ENCODE measurements around the gene GALR3.

Gene GALR3

GRCh38 chr22:37822079-37822833, 926 bp upstream of the GALR3 start:
- no peak for DNase-seq (ENCODE audit: low read depth in 3 of 3)

- DNase-seq (ENCODE audit: low read depth in 3 of 3): no peak
Observed at GRCh38 chr22:37824674-37825641, 1.8 kb downstream of the GALR3 start.

- DNase-seq (ENCODE audit: low read depth in 3 of 3): no peak
Observed at GRCh38 chr22:37827056-37827455, 3.9 kb downstream of the GALR3 start.

- no peak for DNase-seq (ENCODE audit: low read depth in 3 of 3)
Observed at GRCh38 chr22:37830093-37830842, 7.1 kb downstream of the GALR3 start.

- no peak for DNase-seq (ENCODE audit: low read depth in 3 of 3)
Observed at GRCh38 chr22:37831472-37831871, 8.3 kb downstream of the GALR3 start.

- DNase-seq (ENCODE audit: low read depth in 3 of 3): no peak
Observed at GRCh38 chr22:37832022-37832857, 9.1 kb downstream of the GALR3 start.

- DNase-seq (ENCODE audit: low read depth in 3 of 3): no peak
Observed at GRCh38 chr22:37842015-37842793, 19.0 kb downstream of the GALR3 start.

- DNase-seq (ENCODE audit: low read depth in 3 of 3): peak in 1 of 3 donors; percentile 44
Observed at GRCh38 chr22:37843741-37844089, 20.5 kb downstream of the GALR3 start.

- no peak for DNase-seq (ENCODE audit: low read depth in 3 of 3)
Observed at GRCh38 chr22:37844904-37845329, 21.7 kb downstream of the GALR3 start.

- no peak for DNase-seq (ENCODE audit: low read depth in 3 of 3)
Observed at GRCh38 chr22:37846433-37846832, 23.3 kb downstream of the GALR3 start.

- DNase-seq (ENCODE audit: low read depth in 3 of 3): no peak
Observed at GRCh38 chr22:37848587-37849088, 25.5 kb downstream of the GALR3 start.

GRCh38 chr22:37849089-37849751, 26.0 kb downstream of the GALR3 start, which contains the start of gene EIF3L:
TSS of gene EIF3L (plus strand) at chr22:37849419. CDS start at chr22:37849450, 31 bp downstream.
- peak; percentile 80 to 83 (median 83) for DNase-seq (ENCODE audit: low read depth in 3 of 3)

- no peak for DNase-seq (ENCODE audit: low read depth in 3 of 3)
Observed at GRCh38 chr22:37850801-37851200, 27.6 kb downstream of the GALR3 start.

- DNase-seq (ENCODE audit: low read depth in 3 of 3): no peak
Observed at GRCh38 chr22:37852418-37852817, 29.2 kb downstream of the GALR3 start.

GRCh38 chr22:37854946-37855345, 31.8 kb downstream of the GALR3 start:
- DNase-seq (ENCODE audit: low read depth in 3 of 3): no peak

GRCh38 chr22:37855462-37855861, 32.3 kb downstream of the GALR3 start:
- no peak for DNase-seq (ENCODE audit: low read depth in 3 of 3)

- no peak for DNase-seq (ENCODE audit: low read depth in 3 of 3)
Observed at GRCh38 chr22:37860796-37861421, 37.7 kb downstream of the GALR3 start.

GRCh38 chr22:37862570-37863325, 39.6 kb downstream of the GALR3 start:
- no peak for DNase-seq (ENCODE audit: low read depth in 3 of 3)
